Aortic smooth muscle cell (primary cell): ENCODE results near the gene MTHFD1L. TPM values are rescaled to one million over a fixed set of nuclear protein-coding genes. Genes with fewer than 3 reads are reported as not detected.

ENCODE experiments used
- total RNA-seq: library from RNA; depleted of rRNA; stranded (reverse); fragments of >200 nt; gene quantifications from 2 replicates; pipeline ENCODE4 v1.2.3, GENCODE V29; 2014

Gene MTHFD1L
- total RNA-seq, result 60.7 and 82.0 TPM in 2 replicates

GRCh38 chr6:150865406-150866146, at the start of gene MTHFD1L:
MTHFD1L (plus strand) TSS chr6:150865702; CDS start chr6:150865823, 121 bp downstream.

